SK-N-SH (cell line): Measurements from ENCODE around the gene OBSL1.

Experiments used
- EZH2phosphoT487 ChIP-seq: fragments of 200-600 bp; sonication (generic); IDR thresholded peaks from 2 replicates; pipeline ENCODE4 v1.6.1; 2017; ENCODE audit warnings: low read depth, mixed run types, mild to moderate bottlenecking, antibody characterized with exemption, moderate library complexity, borderline replicate concordance
- GABPA ChIP-seq: IDR thresholded peaks from 2 replicates; pipeline ENCODE4 v1.4.0; 2012; ENCODE audit warnings: low read depth, mild to moderate bottlenecking
- POLR2AphosphoS5 ChIP-seq: IDR thresholded peaks from 2 replicates; pipeline ENCODE4 v1.6.1; 2012; ENCODE audit warnings: low read depth, low read length
- RFX5 ChIP-seq: IDR thresholded peaks from 2 replicates; pipeline ENCODE4 v1.6.1; 2012; ENCODE audit warnings: mild to moderate bottlenecking, improper control_type of control experiment, low read length
- TF ChIP-seq, protein P1 (sequence below): fragments of 200-600 bp; sonication (generic); IDR thresholded peaks from 2 replicates; pipeline ENCODE4 v1.6.1; 2017; ENCODE audit warnings: antibody characterized with exemption, mild to moderate bottlenecking, moderate library complexity
- TF ChIP-seq, protein P2 (sequence below): IDR thresholded peaks from 2 replicates; pipeline ENCODE4 v1.6.1; 2012; ENCODE audit warnings: mild to moderate bottlenecking, low read depth, low read length, moderate library complexity

GRCh38 chr2:219506153-219506801 lies 65.1 kb downstream of the OBSL1 start:
- TF ChIP-seq, protein P1, sequence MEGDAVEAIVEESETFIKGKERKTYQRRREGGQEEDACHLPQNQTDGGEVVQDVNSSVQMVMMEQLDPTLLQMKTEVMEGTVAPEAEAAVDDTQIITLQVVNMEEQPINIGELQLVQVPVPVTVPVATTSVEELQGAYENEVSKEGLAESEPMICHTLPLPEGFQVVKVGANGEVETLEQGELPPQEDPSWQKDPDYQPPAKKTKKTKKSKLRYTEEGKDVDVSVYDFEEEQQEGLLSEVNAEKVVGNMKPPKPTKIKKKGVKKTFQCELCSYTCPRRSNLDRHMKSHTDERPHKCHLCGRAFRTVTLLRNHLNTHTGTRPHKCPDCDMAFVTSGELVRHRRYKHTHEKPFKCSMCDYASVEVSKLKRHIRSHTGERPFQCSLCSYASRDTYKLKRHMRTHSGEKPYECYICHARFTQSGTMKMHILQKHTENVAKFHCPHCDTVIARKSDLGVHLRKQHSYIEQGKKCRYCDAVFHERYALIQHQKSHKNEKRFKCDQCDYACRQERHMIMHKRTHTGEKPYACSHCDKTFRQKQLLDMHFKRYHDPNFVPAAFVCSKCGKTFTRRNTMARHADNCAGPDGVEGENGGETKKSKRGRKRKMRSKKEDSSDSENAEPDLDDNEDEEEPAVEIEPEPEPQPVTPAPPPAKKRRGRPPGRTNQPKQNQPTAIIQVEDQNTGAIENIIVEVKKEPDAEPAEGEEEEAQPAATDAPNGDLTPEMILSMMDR: no peak
- no peak for TF ChIP-seq EZH2phosphoT487
- TF ChIP-seq, protein P2, sequence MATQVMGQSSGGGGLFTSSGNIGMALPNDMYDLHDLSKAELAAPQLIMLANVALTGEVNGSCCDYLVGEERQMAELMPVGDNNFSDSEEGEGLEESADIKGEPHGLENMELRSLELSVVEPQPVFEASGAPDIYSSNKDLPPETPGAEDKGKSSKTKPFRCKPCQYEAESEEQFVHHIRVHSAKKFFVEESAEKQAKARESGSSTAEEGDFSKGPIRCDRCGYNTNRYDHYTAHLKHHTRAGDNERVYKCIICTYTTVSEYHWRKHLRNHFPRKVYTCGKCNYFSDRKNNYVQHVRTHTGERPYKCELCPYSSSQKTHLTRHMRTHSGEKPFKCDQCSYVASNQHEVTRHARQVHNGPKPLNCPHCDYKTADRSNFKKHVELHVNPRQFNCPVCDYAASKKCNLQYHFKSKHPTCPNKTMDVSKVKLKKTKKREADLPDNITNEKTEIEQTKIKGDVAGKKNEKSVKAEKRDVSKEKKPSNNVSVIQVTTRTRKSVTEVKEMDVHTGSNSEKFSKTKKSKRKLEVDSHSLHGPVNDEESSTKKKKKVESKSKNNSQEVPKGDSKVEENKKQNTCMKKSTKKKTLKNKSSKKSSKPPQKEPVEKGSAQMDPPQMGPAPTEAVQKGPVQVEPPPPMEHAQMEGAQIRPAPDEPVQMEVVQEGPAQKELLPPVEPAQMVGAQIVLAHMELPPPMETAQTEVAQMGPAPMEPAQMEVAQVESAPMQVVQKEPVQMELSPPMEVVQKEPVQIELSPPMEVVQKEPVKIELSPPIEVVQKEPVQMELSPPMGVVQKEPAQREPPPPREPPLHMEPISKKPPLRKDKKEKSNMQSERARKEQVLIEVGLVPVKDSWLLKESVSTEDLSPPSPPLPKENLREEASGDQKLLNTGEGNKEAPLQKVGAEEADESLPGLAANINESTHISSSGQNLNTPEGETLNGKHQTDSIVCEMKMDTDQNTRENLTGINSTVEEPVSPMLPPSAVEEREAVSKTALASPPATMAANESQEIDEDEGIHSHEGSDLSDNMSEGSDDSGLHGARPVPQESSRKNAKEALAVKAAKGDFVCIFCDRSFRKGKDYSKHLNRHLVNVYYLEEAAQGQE: no peak
- no peak for TF ChIP-seq GABPA
- TF ChIP-seq POLR2AphosphoS5: no peak
- no peak for TF ChIP-seq RFX5
